Measurements from ENCODE around the gene DNM1. TPM values are rescaled to one million over a fixed set of nuclear protein-coding genes. Genes with fewer than 3 reads are reported as not detected.

The DNM1 gene
- total RNA-seq, 1 donor from 2014 or later: 33.4 TPM

GRCh38 chr9:128193469-128194096 is 9.6 kb upstream of the DNM1 start:
- intact Hi-C loops (cut with DNase I): no loop called here
- Histone ChIP-seq H3K27ac (peak overlapping the region; percentile 93), H3K27me3 (no peaks in the 10 kb centered on the region), H3K9me3 (no peaks in the 10 kb centered on the region), H3K36me3 (peaks cover 0 to 6% of the 10 kb centered on the region in 2 donors), H3K4me3 (peak overlapping the region in 1 of 2 donors; percentile 80), H3K4me1 (peaks cover 36% of the 10 kb centered on the region)
- DNase-seq (ENCODE audit: extremely low spot score in 2 of 2): no peak
- TF ChIP-seq POLR2AphosphoS5 (IDR thresholded peaks at IDR 0.05; ENCODE audit: insufficient read depth in 1 of 2, low read depth in 1 of 2) (no peak), CTCF (IDR thresholded peaks at IDR 0.05) (no peak), POLR2A (IDR thresholded peaks at IDR 0.05) (no peak)

GRCh38 chr9:128201441-128202369 is 1.5 kb upstream of the DNM1 start:
- peaks cover 24% of the 10 kb centered on the region for H3K4me1 ChIP-seq
- no peak for TF ChIP-seq CTCF (IDR thresholded peaks at IDR 0.05)
- TF ChIP-seq POLR2A (IDR thresholded peaks at IDR 0.05): no peak
- no peak for TF ChIP-seq POLR2AphosphoS5 (IDR thresholded peaks at IDR 0.05; ENCODE audit: insufficient read depth in 1 of 2, low read depth in 1 of 2)
- no peaks in the 10 kb centered on the region for H3K9me3 ChIP-seq
- H3K27ac ChIP-seq: no peak overlapping the region
- intact Hi-C loops (cut with DNase I): no loop called here
- no peaks in the 10 kb centered on the region for H3K27me3 ChIP-seq
- no peak overlapping the region for H3K4me3 ChIP-seq
- no peaks in the 10 kb centered on the region for H3K36me3 ChIP-seq
- DNase-seq (ENCODE audit: extremely low spot score in 2 of 2): no peak

- intact Hi-C loops (cut with DNase I): no loop called here
- TF ChIP-seq POLR2AphosphoS5 (IDR thresholded peaks at IDR 0.05; ENCODE audit: insufficient read depth in 1 of 2, low read depth in 1 of 2): no peak
- no peak for TF ChIP-seq POLR2A (IDR thresholded peaks at IDR 0.05)
- no peak for TF ChIP-seq CTCF (IDR thresholded peaks at IDR 0.05)
- H3K4me3 ChIP-seq: peak overlapping the region; percentile 74 to 89
- peaks cover 24% of the 10 kb centered on the region for H3K4me1 ChIP-seq
- no peak for DNase-seq (ENCODE audit: extremely low spot score in 2 of 2)
- H3K9me3 ChIP-seq: no peaks in the 10 kb centered on the region
- H3K27ac ChIP-seq: peak overlapping the region; percentile 88
- no peaks in the 10 kb centered on the region for H3K36me3 ChIP-seq
- no peaks in the 10 kb centered on the region for H3K27me3 ChIP-seq
Observed at GRCh38 chr9:128202648-128203023, 543 bp upstream of the DNM1 start.

GRCh38 chr9:128203707-128204551 is 750 bp downstream of the DNM1 start:
- peaks cover 24% of the 10 kb centered on the region for H3K4me1 ChIP-seq
- TF ChIP-seq CTCF (IDR thresholded peaks at IDR 0.05) (no peak), POLR2A (IDR thresholded peaks at IDR 0.05) (no peak), POLR2AphosphoS5 (IDR thresholded peaks at IDR 0.05; ENCODE audit: insufficient read depth in 1 of 2, low read depth in 1 of 2) (peak in 1 of 2 donors; percentile 83)
- DNase-seq (ENCODE audit: extremely low spot score in 2 of 2): no peak
- H3K4me3 ChIP-seq: peak overlapping the region; percentile 74 to 89
- H3K9me3 ChIP-seq: no peaks in the 10 kb centered on the region
- H3K36me3 ChIP-seq: no peaks in the 10 kb centered on the region
- H3K27me3 ChIP-seq: no peaks in the 10 kb centered on the region
- peak overlapping the region; percentile 88 for H3K27ac ChIP-seq
- intact Hi-C loops (cut with DNase I): no loop called here
